ENCODE data around the gene CMTM8.

Gene CMTM8

GRCh38 chr3:32392536-32393302, 154.2 kb downstream of the CMTM8 start:
- Mint-ChIP-seq H3K4me3 (peak overlapping the region; percentile 96), H3K27ac (peak overlapping the region; percentile 96), H3K4me1 (peaks cover 35% of the 10 kb centered on the region), H3K9me3 (no peaks in the 10 kb centered on the region), H3K36me3 (ENCODE audit: low read depth) (peaks cover 17% of the 10 kb centered on the region), H3K27me3 (ENCODE audit: low read depth, poor library complexity) (peaks cover 16% of the 10 kb centered on the region)
- no peak for DNase-seq
- no peak for TF ChIP-seq CTCF (IDR thresholded peaks at IDR 0.05)

- DNase-seq: no peak
- H3K36me3 Mint-ChIP-seq (ENCODE audit: low read depth): peaks cover 17% of the 10 kb centered on the region
- no peaks in the 10 kb centered on the region for H3K9me3 Mint-ChIP-seq
- H3K27me3 Mint-ChIP-seq (ENCODE audit: low read depth, poor library complexity): peaks cover 17% of the 10 kb centered on the region
- H3K27ac Mint-ChIP-seq: no peak overlapping the region
- H3K4me3 Mint-ChIP-seq: no peak overlapping the region
- peaks cover 54% of the 10 kb centered on the region for H3K4me1 Mint-ChIP-seq
- TF ChIP-seq CTCF (IDR thresholded peaks at IDR 0.05): no peak
Observed at GRCh38 chr3:32395496-32395895, 157.0 kb downstream of the CMTM8 start.

GRCh38 chr3:32397941-32398340, 159.5 kb downstream of the CMTM8 start:
- H3K27ac Mint-ChIP-seq: no peak overlapping the region

GRCh38 chr3:32398531-32398930, 160.1 kb downstream of the CMTM8 start:
- Mint-ChIP-seq H3K27ac (no peak overlapping the region), H3K9me3 (no peaks in the 10 kb centered on the region)

More at GRCh38 chr3:32397941-32398340, 159.5 kb downstream of the CMTM8 start:
- no peak for DNase-seq
- Mint-ChIP-seq H3K4me3 (no peak overlapping the region), H3K36me3 (ENCODE audit: low read depth) (peaks cover 17% of the 10 kb centered on the region), H3K9me3 (no peaks in the 10 kb centered on the region), H3K4me1 (peaks cover 59% of the 10 kb centered on the region), H3K27me3 (ENCODE audit: low read depth, poor library complexity) (peaks cover 15% of the 10 kb centered on the region)
- TF ChIP-seq CTCF (IDR thresholded peaks at IDR 0.05): no peak

GRCh38 chr3:32399030-32399620, 160.6 kb downstream of the CMTM8 start:
- peak; percentile 25 for DNase-seq
- no peak overlapping the region for H3K4me3 Mint-ChIP-seq
- H3K4me1 Mint-ChIP-seq: peaks cover 57% of the 10 kb centered on the region
- no peaks in the 10 kb centered on the region for H3K9me3 Mint-ChIP-seq
- H3K27me3 Mint-ChIP-seq (ENCODE audit: low read depth, poor library complexity): peaks cover 9% of the 10 kb centered on the region
- H3K27ac Mint-ChIP-seq: no peak overlapping the region
- TF ChIP-seq CTCF (IDR thresholded peaks at IDR 0.05): peak; percentile 73
- H3K36me3 Mint-ChIP-seq (ENCODE audit: low read depth): peaks cover 15% of the 10 kb centered on the region

More at GRCh38 chr3:32398531-32398930, 160.1 kb downstream of the CMTM8 start:
- Mint-ChIP-seq H3K4me3 (no peak overlapping the region), H3K27me3 (ENCODE audit: low read depth, poor library complexity) (peaks cover 11% of the 10 kb centered on the region), H3K4me1 (peaks cover 59% of the 10 kb centered on the region), H3K36me3 (ENCODE audit: low read depth) (peaks cover 17% of the 10 kb centered on the region)
- no peak for TF ChIP-seq CTCF (IDR thresholded peaks at IDR 0.05)
- DNase-seq: no peak

All from nephron progenitor cell (in vitro differentiated cells).